DOHH2 (cell line): ENCODE data around the gene ANOS1.

ENCODE experiments used
- EZH2phosphoT487 ChIP-seq: fragments of 200-600 bp; sonication (generic); IDR thresholded peaks from 2 replicates; pipeline ENCODE4 v1.6.1; 2017; ENCODE audit warnings: borderline replicate concordance, mild to moderate bottlenecking, antibody characterized with exemption, low read length, moderate library complexity, mixed read lengths
- TF ChIP-seq, protein P1 (sequence below): fragments of 200-600 bp; sonication (generic); IDR thresholded peaks from one replicate; pipeline ENCODE4 v1.5.1; 2014; ENCODE audit warnings: antibody characterized with exemption, mild to moderate bottlenecking, low read depth, low read length; ENCODE audit not compliant: poor library complexity, severe bottlenecking

DNA sequence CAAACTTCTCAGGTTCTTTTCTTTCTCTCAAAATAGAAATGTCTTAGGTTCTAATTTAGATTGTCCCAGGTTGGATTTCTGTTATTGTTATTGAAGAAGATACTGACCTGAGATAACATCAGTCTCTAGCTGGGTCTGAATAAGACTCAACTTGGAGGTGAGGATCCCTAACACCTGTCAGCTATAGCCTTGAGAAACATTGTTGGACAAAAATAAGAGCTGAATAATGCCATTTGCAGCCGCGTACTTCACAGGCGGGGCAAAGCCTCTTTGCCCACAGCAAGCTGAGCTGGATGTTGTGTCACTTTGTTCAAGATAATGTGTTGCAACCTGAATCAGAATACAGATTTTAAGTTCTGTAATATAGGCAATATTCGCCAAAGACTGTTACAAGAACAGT lies 231.7 kb downstream of the ANOS1 start:
- TF ChIP-seq, protein P1, sequence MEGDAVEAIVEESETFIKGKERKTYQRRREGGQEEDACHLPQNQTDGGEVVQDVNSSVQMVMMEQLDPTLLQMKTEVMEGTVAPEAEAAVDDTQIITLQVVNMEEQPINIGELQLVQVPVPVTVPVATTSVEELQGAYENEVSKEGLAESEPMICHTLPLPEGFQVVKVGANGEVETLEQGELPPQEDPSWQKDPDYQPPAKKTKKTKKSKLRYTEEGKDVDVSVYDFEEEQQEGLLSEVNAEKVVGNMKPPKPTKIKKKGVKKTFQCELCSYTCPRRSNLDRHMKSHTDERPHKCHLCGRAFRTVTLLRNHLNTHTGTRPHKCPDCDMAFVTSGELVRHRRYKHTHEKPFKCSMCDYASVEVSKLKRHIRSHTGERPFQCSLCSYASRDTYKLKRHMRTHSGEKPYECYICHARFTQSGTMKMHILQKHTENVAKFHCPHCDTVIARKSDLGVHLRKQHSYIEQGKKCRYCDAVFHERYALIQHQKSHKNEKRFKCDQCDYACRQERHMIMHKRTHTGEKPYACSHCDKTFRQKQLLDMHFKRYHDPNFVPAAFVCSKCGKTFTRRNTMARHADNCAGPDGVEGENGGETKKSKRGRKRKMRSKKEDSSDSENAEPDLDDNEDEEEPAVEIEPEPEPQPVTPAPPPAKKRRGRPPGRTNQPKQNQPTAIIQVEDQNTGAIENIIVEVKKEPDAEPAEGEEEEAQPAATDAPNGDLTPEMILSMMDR = no peak
- TF ChIP-seq EZH2phosphoT487 = no peak
